Erythroblast (primary cell): ENCODE measurements around the gene EXOSC2.

Experiments
- GATA1 ChIP-seq: IDR thresholded peaks from 2 replicates; pipeline ENCODE4 v1.6.1; 2011; ENCODE audit warnings: low read depth, mild to moderate bottlenecking, control low read depth, low read length, moderate library complexity
- POLR2A ChIP-seq: IDR thresholded peaks from 2 replicates; pipeline ENCODE4 v1.6.1; 2011; ENCODE audit warnings: mild to moderate bottlenecking, low read length

- no peak for TF ChIP-seq POLR2A
- TF ChIP-seq GATA1: no peak
These were observed 30.7 kb upstream of the EXOSC2 start for GRCh38 chr9:130662970-130663257.
